PFSK-1 (cell line): Measurements from ENCODE around the gene MATN4. TPM values are rescaled to one million over a fixed set of nuclear protein-coding genes. Genes with fewer than 3 reads are reported as not detected.

Source experiments
- FOXP2 ChIP-seq: optimal IDR thresholded peaks from 2 replicates; pipeline ENCODE3; 2011; ENCODE audit warnings: borderline replicate concordance, control low read depth, inconsistent platforms; ENCODE audit not compliant: insufficient read depth; ENCODE audit errors: extremely low read length, extremely low read depth
- POLR2AphosphoS5 ChIP-seq: IDR thresholded peaks from 2 replicates; pipeline ENCODE4 v1.6.1; 2012; ENCODE audit warnings: low read depth, mild to moderate bottlenecking, control low read depth, low read length, moderate library complexity
- REST ChIP-seq, 2 experiments: IDR thresholded peaks; 2 replicates each; pipeline versions ENCODE4 v1.6.1 to v1.8.0; 2011 to 2012; ENCODE audit warnings: low read depth in 2 of 2, low read length in 2 of 2, control low read depth in 1 of 2, inconsistent platforms in 1 of 2, mild to moderate bottlenecking in 1 of 2, moderate library complexity in 1 of 2; ENCODE audit not compliant: insufficient read depth in 1 of 2
- SIN3A ChIP-seq: IDR thresholded peaks from 2 replicates; pipeline ENCODE4 v1.6.1; 2012; ENCODE audit warnings: mild to moderate bottlenecking, low read length, moderate library complexity, borderline replicate concordance; ENCODE audit not compliant: insufficient read depth
- TAF1 ChIP-seq: IDR thresholded peaks from 2 replicates; pipeline ENCODE4 v1.6.1; 2012; ENCODE audit warnings: low read length, control low read depth, borderline replicate concordance; ENCODE audit not compliant: insufficient read depth
- polyA plus RNA-seq: library from polyadenylated mRNA; unstranded; fragments of >200 nt; gene quantifications from one replicate; pipeline ENCODE4 v1.2.1, GENCODE V29; 2012; ENCODE audit warnings: low read depth, missing spikeins; ENCODE audit not compliant: insufficient read length

The MATN4 gene
- polyA plus RNA-seq: not detected

GRCh38 chr20:45308117-45308778 lies at the start of gene MATN4:
TSS of gene MATN4 (minus strand) at chr20:45308299. CDS start at chr20:45305582, 2,717 bp downstream.
- TF ChIP-seq FOXP2: no peak
- no peak for TF ChIP-seq REST (IDR thresholded peaks at IDR 0.05; ENCODE audit: insufficient read depth in 1 of 2, low read depth in 2 of 2, low read length in 2 of 2)
- TF ChIP-seq SIN3A: no peak
- TF ChIP-seq TAF1: no peak
- TF ChIP-seq POLR2AphosphoS5: no peak

GRCh38 chr20:45355209-45356084 lies 47.3 kb upstream of the MATN4 start:
- TF ChIP-seq TAF1: no peak
- TF ChIP-seq FOXP2: no peak
- no peak for TF ChIP-seq POLR2AphosphoS5
- TF ChIP-seq SIN3A: no peak
- no peak for TF ChIP-seq REST (IDR thresholded peaks at IDR 0.05; ENCODE audit: insufficient read depth in 1 of 2, low read depth in 2 of 2, low read length in 2 of 2)

- TF ChIP-seq POLR2AphosphoS5 (no peak), FOXP2 (no peak), REST (IDR thresholded peaks at IDR 0.05; ENCODE audit: insufficient read depth in 1 of 2, low read depth in 2 of 2, low read length in 2 of 2) (no peak), TAF1 (no peak), SIN3A (no peak)
Measured at GRCh38 chr20:45354423-45355208, 46.5 kb upstream of the MATN4 start.

- no peak for TF ChIP-seq TAF1
- no peak for TF ChIP-seq SIN3A
- no peak for TF ChIP-seq FOXP2
- no peak for TF ChIP-seq POLR2AphosphoS5
- no peak for TF ChIP-seq REST (IDR thresholded peaks at IDR 0.05; ENCODE audit: insufficient read depth in 1 of 2, low read depth in 2 of 2, low read length in 2 of 2)
Measured at GRCh38 chr20:45353746-45354145, 45.6 kb upstream of the MATN4 start.
